NCI-H1436 treated with DMSO at 0.1 percent for 48 hours (cell line): ENCODE results near the gene USH2A.

ENCODE experiments used
- DNase-seq: peaks from one replicate; lab custom pipeline; 2025; lab: John Stamatoyannopoulos, UW

Gene USH2A

DNA sequence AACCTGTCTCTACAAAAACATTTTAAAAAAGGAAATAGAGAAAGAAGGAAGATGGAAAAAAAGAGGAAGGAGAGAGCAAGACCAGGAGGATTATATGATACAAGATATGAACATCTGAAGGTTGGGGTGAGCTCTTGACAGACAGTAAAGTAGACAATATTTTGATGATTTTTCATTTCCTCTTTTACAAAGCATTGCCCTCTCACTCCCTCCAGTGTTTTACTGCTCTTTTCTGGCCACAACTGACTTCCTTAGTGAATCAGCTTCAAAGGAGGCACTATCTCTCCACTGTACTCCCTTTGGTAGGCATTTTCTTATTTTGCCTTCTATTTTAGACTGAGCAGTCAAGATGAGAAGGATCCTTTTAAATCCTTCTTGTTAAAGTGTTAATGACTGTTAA, 559.5 kb downstream of the USH2A start:
- DNase-seq: no peak

DNA sequence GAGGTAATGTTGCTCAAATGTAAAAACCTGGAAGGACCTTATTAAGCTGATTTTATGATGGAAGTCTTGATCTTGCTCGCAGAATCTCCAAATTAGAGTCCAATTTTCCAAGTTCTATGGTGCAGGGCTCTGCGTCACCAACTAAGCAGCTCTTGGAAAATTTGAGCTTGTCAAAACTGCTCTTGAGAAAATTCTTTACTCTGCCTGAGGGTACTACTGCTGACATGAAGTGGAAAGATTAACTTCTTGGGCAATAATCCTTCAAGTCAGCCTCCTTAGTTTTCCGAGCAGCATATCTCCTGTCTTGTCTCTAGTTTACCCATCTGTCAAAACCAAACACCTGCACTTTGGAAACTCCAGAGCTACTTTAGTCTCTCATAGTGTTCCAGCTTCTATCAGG, 562.4 kb downstream of the USH2A start:
- no peak for DNase-seq

DNA sequence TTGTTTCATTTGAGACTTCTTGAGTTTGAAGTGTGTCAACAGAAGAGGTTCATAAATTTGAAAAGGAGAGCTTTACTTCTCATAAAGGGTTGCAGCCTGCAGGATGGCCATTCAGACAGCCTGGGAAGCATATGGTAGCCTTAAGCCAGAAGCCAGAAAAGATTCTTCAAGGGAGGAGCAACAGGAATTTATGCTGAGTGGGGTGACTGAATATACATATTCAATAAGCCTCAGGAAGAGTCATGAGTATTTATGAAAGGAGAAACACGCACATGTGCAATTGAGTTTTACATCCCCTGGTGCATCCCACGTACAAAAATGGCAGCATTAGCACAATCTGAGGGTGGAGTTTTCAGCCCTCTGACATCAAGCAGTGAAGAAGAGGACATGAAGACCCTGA, 565.9 kb downstream of the USH2A start:
- DNase-seq: no peak

DNA sequence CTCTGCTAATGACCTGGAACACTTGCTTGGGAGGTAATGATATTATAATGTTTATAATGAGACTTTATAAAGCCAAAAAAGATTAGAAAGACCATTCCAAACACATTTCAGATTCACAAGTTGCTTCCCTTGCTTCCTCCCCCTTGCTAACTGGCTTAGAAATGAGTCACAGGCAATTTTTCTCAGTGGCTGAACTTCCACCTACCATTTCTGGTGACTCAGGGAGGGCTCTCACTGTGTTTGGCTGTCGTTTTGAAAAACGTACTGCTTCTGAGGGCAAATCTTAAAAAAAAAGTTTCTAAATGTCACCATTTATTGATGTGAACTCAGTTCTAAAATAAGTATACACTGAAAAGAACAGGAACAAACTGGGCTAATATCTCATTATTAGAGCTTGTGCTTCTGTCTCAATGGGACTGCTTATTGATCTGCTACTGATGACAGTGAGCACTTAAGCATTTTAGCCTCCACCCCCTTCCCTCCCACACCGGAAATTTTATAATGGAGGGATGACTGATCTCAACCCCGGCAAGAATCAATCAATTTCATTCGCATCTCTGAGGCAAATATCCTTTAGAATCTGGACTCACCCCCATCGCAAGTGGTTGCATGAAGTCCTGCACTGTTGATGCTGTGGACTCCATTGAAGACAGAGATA, 577.9 kb downstream of the USH2A start:
- DNase-seq: no peak

DNA sequence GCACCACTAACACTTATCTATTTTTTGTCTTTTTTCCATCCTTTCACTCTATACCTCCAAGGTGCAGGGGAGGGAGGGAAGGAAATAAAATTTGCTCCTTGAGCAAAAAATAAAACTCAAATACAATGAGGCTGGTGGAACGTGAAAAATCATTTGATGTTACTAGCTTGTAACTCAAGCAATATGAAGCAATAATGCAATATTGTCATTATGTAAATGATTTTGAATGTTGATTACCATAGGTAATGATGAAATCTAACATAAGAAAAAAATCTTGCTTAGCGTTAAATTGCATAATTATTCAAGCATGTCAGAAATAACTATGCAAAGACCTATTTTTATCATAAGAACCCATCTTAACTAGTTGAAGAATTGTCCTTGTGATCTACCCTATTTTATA, 578.5 kb downstream of the USH2A start:
- DNase-seq: no peak

DNA sequence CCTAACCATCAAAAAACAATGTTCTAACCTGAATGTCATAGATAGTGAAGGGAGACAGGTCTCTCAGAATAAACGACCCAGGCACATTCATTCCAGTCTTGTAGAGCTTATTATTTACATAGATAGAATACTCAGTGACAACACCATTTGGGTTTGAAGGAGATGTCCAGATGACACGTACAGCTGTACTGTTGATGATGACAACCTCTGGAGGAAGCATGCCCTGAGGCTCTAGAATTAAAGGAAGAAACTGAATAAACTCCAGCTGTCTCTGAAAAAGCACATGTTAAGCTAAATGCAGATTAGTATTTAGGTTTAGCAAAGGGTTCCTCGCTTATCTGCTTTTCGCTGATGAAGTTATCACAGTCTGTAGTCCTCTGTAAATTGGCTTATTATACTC, 579.0 kb downstream of the USH2A start:
- no peak for DNase-seq

GRCh38 chr1:215842905-215843304, 580.3 kb downstream of the USH2A start:
- no peak for DNase-seq

- no peak for DNase-seq
Observed at GRCh38 chr1:215835951-215836350, 587.3 kb downstream of the USH2A start.

- DNase-seq: no peak
Observed at GRCh38 chr1:215833941-215834729, 589.1 kb downstream of the USH2A start.

GRCh38 chr1:215830226-215830810, 592.9 kb downstream of the USH2A start:
- DNase-seq: no peak

GRCh38 chr1:215825056-215825455, 598.2 kb downstream of the USH2A start:
- DNase-seq: no peak

DNA sequence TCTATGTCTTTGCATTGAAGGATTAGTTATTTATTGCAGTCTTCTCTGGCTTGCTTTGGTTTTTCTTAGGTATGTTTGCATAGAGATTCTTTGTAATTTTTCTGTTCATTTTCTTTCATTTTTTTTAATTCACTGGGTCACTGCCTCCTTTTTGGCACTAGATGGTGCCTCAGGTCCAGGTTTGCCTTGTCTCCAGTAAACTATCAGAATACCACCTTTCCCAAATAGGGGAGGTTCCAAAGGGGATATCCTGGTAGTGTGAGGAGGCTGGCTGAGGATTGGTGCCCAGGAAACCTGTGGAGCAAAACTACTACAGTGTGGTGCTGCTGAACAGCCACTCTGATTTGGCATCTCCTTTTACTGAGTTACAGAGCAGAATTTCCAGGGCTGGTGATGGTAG, 599.0 kb downstream of the USH2A start:
- DNase-seq: no peak

- DNase-seq: no peak
Observed at GRCh38 chr1:215819114-215819513, 604.1 kb downstream of the USH2A start.

- DNase-seq: no peak
Observed at GRCh38 chr1:215807911-215808436, 615.3 kb downstream of the USH2A start.

DNA sequence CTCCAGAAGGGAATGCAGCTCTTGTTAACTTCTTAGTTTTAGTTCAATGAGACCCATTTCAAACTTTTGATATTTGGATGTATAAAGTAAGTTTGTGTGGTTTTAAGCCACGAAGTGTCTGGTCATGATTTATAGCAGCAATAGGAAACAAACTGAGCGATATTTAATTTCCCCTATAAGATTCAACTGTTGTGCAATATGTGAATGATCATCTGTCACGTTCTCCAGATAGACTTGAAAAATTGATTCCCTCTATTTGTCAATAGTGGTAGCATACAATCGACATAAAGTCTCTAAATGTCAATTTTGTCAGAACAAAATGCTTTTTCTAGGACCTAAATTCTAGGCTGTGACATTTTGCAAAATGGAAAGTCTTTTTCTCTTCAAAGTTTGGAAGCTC, 616.0 kb downstream of the USH2A start:
- DNase-seq: no peak

GRCh38 chr1:215797859-215798258, 625.4 kb downstream of the USH2A start:
- DNase-seq: no peak

DNA sequence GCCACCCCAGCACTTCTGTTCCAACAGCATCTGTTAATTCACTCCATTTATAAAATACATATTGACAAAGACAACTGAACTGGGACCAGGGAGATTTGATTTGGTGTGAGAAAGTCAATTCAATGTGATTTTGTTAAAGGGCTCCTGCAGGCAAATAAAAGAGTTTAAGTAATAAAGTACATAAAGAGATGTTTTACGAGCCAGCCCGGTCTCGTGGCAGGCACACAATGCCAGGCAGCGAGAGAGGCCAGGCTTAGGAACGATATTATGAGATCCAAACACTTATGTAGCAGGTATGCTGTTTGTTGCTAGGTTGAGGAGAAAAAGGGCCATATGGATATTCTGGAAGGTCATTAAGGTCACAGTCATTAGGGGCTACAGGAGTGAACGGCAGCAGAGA, 629.1 kb downstream of the USH2A start:
- no peak for DNase-seq

GRCh38 chr1:215793180-215793579, 630.1 kb downstream of the USH2A start:
- DNase-seq: no peak

DNA sequence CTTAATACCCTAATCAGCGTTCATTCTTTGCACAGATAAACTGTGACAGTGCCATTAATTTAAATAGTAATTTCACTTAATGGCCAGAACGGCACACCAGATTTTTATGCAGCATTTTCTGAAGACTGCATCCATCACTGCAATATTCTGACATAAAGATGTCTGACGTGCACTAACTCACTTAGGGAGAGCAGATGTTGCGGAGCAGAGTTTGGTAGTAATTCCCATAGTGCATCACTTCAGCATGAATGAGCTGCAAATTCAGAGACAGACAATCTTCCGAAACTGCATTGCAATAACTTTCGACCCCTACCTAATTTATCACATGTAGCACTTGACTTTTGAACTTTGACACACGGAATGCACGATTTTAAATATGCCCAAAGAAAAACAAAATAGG, 630.8 kb downstream of the USH2A start:
- DNase-seq: no peak

GRCh38 chr1:215789981-215790380, 633.3 kb downstream of the USH2A start:
- no peak for DNase-seq

GRCh38 chr1:215786997-215787396, 636.3 kb downstream of the USH2A start:
- DNase-seq: no peak

- DNase-seq: no peak
Observed at GRCh38 chr1:215780641-215781040, 642.6 kb downstream of the USH2A start.

DNA sequence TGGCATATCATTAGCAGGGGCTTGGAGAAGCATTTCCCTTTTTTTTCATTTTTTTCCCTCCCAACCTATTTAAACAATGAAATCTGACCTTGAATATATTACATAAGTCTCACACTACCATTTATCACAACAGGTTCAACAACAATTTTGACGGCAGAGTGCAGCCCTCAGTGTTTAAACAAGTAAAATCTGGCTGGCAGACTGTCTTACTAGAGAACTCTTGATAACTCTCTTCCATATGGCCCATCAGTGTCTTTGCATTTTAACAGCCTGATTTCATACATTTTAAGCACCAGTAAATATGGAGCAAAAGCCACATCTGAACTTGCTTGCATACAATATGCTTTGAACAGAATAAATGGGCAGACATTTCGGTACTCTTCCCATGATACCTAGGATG, 643.1 kb downstream of the USH2A start:
- DNase-seq: no peak
